22Rv1 (cell line): ENCODE measurements around the gene COMMD4.

Experiments used
- CTCF ChIP-seq: fragments of 450-650 bp; IDR thresholded peaks from 2 replicates; pipeline ENCODE4 v1.5.1; 2017; ENCODE audit warnings: mild to moderate bottlenecking
- ZFX ChIP-seq: fragments of 450-650 bp; IDR thresholded peaks from 2 replicates; pipeline ENCODE4 v1.6.1; 2017; ENCODE audit warnings: antibody characterized with exemption, borderline replicate concordance

GRCh38 chr15:75371901-75372688 lies 36.2 kb downstream of the COMMD4 start:
- TF ChIP-seq CTCF, result no peak
- TF ChIP-seq ZFX, result no peak
